ENCODE results near the gene AGMAT.
"Not testable (repeated sequence)": the region's sequence is repeated elsewhere in the genome, so short reads cannot be mapped to it uniquely, and the experiment has no call there.

Gene AGMAT

DNA sequence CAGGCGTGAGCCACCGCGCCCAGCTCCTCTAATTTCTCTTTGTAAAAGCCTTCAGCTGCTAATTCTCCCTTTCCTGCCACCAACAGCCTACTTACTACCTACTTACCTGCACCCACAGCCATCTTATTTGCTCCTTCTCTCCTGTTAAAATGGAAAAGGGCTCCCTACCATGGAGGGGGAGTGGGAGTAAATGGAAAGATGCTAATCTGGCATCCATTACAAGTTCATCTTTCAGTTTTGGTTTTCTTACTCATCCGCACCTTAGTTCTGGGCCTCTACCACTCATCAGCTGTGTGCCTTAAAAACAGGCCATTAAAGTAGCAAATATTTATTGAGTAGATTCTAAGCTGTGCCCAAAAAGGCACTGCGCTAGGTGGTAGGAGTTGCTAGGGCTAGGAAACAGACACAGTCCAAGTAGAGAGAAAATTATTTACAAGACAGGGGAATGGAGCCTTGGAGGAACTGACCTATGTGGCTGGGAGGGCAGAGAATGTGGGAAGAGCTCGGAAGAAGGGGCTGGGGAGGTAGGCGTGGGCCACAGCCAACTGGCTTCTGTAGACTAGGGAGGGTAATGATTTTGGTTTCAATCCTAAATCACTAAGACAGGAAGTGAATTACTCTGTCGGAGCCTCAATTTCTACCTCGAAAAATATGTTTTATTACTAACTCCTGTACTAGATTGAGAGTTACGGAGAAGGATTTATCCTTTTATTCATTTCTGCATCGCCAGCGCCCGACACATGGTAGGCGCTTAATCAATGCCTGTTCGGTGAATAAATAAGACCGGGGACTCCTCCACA is 31.7 kb upstream of the AGMAT start:
- peak in 1 of 58 donors; percentile 25 for DNase-seq

DNA sequence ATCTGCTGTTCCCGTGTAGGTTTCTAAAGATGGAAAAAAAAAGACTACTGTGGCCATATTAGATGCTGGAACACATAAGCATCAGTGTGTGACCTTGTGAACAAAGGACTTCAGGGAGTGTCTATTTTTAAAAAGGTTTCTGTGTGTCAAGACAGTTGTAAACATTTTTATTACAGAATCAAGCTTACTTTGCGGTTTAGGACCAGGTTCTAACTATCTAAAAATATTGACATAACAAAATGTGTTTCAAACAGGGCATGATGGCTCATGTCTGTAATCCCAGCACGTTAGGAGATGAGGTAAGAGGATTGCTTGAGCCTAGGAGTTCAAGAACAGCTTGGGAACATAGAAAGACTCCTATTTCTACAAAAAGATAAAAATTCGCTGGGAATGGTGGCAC is 25.3 kb upstream of the AGMAT start:
- no peak for DNase-seq

- DNase-seq = no peak
Measured at GRCh38 chr1:15609631-15610030, 24.8 kb upstream of the AGMAT start.

DNA sequence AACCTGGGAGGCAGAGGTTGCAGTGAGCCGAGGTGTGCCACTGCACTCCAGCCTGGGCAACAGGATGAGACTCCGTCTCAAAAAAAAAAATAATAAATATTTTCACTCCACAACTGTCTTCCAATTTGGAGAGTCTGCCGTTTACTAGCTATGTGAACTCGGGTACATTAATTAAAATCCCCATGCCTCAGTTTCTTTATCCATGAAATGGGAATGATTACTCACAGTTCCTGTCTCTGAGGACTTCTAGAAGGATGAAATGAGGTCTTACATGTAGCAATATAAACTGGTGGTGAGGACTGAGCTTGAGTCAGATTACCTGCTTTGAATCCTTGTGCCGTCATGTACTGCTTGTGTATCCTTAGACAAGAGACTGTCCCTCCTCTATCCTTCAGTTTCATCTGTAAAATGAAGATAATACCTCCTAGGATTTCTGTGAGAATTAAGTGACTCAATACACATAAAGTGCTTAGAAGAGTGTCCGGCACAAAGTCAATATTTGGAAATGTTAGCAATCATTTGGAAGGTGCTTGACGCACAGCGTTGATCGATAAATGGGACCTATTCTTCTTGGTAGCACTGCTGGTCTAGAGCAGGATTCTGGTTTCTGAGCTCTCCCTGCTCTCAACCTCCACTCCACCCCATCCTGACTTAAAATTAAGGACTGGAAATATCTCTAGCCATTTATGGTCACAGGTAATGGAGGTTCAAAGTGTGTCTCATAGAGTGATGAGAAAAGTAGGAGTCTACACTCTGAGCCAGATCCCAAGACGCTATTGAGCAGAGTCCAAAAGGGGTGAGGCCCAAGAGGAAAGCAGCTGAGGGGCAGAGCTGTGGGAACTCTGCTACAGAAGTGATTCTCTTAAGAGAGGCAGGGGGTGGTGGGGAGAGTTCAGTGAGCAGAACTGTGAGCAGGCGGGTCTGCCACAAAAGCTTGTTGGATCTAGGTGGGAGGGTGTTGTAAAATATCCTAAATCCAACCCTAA is 20.8 kb upstream of the AGMAT start:
- DNase-seq = no peak

DNA sequence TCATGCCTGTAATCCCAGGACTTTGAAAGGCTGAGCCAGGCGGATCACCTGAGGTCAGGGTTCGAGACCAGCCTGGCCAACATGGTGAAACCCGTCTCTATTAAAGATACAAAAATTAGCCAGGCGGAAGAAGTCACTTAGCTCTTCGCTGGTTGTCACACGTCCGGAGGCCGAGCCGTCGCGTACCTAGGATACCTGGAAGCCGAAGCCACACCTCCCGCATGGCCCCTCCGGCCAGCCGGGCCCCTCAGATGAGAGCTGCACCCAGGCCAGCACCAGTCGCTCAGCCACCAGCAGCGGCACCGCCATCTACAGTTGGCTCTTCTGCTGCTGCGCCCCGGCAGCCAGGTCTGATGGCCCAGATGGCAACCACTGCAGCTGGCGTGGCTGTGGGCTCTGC is 19.5 kb upstream of the AGMAT start:
- not testable (repeated sequence) for DNase-seq

GRCh38 chr1:15603966-15604282 is 19.1 kb upstream of the AGMAT start:
- not testable (repeated sequence) for DNase-seq

DNA sequence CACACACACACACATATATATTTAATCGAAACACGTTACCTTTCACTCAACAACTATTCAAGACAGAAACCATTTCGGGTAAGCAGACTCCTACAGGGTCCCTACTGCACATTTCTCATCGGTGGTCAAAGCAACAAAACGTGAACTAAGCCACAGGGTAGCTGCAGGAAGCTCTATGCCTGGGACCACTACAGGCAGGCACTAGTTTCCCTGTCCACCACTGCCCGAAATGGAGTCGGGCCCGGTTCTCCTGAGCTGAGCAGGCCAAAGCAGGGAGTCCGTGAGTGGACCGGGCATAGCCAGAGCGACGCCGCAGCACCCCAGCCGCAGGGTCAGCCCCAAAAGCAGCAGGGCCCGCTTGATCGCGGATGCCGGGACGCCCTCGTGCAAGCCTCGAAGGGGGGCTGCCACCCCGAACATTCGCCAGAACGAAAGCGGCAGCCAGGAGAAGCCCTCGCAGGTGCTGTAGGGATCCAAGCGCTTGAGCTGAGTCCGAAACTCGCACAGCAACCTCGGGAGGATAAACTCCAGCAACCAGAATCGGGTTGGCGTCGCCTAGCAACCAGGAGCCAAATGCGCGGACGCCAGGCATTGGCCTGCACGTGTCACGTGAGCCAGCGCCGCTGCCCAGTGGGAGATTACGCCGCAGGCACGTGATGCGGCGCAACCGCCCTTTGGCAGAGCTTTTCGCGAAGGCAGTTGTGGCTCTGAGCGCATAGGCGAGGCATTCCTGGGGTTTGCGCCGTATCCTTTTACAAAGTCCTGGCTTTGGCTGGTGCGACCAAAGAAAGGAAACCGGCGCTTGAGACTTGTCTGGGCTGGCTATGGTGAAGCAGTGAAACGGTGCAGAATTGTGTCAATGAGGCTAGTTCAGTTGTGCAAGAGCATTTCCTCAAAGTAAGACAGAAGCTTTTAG is 18.5 kb upstream of the AGMAT start:
- DNase-seq = peak; percentile 87 to 98 (median 94)

- no peak for DNase-seq
Measured at GRCh38 chr1:15598436-15598835, 13.6 kb upstream of the AGMAT start.

GRCh38 chr1:15595809-15596617 is 11.2 kb upstream of the AGMAT start:
- DNase-seq = no peak

GRCh38 chr1:15592285-15592684 is 7.4 kb upstream of the AGMAT start:
- no peak for DNase-seq

DNA sequence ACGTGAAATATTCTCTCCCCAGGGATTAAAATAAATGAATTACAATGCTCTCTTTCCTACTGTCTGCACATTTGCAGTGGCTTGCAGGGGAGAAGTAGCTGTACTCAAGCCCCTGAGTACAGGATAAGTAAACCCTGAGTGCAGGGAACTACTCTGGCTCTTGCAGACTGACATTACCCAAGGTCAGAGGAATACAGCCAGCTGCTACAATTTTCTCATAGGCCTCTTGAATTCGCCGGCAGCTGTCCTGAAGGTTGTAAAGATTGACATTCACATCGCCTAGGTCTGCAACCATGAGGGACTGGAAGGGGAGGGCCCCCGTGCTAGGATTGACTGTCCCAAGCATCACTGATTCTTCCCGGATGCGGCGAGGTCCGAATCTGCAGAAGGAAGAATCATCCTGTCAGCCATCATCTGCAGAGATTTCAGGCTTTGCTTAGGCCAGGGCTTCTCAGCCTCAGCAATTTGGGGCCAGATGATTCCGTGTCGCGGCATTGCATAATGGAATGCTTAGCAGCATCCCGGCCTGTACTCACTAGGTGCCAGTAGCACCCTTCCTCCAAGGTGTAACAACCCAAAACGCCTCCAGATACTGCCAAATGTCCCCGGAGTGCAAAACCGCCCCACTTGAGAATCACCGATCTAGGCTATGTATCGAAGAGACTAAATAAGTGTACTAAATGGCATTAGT is 1.7 kb downstream of the AGMAT start:
- DNase-seq = no peak

GRCh38 chr1:15579683-15580047 is 5.2 kb downstream of the AGMAT start:
- DNase-seq = no peak

GRCh38 chr1:15578921-15579682 is 5.7 kb downstream of the AGMAT start:
- peak in 23 of 58 donors; percentile 10 to 73 (median 42) for DNase-seq

GRCh38 chr1:15577691-15578090 is 7.2 kb downstream of the AGMAT start:
- peak in 3 of 58 donors; percentile 10 to 13 (median 13) for DNase-seq

DNA sequence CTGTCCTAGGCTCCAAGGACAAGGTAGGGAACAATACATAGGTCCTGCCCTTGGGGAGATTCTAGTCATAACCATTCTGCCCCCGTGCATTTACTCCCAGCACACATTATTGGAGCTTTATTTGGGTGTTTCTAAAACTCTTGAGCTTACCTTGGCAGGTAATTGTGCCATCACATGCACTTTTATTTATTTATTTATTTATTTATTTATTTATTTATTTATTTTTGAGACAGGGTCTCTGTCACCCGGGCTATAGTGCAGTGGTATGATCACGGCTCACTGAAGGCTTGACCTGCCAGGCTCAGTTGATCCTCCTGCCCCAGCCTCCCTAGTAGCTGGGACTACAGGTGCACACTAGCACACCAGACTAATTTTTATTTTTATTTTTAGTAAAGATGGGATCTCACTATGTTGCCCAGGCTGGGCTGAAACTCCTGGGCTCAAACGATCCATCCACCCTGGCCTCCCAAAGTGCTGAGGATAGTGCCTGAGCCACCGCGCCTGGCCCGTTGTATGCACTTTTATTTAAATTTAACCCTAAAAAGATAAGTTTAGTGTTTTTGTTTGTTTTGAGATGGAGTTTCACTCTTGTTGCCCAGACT is 9.2 kb downstream of the AGMAT start:
- no peak for DNase-seq

DNA sequence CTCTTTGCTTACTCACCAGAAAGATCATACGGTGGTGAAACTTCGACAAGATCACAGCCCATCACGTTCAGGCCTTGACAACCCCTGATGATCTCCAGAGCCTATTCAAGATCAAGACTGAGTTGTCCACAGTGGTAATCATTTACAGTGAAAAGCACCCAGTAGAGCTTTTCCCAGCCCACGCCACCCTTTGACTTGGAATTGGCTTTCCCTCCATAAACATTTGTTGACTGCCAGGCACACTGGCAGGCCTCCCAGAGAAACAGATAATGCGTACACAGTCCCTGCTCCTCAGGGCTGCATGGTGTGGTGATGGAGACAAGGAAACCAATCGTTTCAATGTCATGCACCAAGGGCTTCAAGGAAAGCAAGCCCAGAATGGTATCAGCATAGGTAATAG is 10.1 kb downstream of the AGMAT start:
- DNase-seq = peak in 12 of 58 donors; percentile 3 to 33 (median 15)

DNA sequence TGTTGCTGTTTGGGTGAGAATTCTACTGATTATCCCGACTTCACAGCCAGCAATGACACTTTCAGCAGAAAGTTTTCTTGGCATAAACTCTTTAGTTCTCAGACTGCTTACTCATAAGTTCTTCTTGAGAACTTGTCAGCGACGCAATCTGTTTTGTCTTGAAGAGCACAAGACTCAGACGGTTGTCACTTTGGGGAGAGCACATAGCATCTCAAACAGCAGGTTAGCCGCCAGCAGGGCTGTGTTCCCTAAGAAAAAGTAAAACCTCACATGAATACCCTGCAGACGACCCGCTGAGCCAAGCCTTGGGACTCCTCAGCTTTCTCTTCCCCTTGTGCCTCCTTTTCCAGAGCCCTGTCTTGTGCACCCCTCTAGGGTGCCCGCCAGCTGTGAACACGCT is 11.4 kb downstream of the AGMAT start:
- peak in 15 of 58 donors; percentile 11 to 32 (median 21) for DNase-seq

DNA sequence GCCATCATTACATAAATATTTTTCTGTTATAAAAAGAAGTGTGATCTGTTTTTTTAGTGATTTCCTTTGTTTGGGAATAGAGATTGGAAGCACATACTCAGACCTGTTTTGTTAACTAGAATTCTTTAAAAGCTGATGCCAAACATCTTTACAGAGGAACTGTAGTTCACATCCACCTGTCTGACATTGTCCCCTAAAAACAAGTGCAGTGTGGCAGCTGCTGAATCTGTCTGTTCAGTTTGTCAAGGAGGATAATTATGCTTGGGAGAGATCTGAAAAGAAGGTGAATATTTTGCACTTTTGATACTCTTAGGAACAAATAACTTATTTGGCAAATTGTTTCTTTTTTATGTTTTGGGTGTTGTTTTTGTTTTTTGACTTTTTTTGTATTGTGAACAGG is 13.6 kb downstream of the AGMAT start:
- no peak for DNase-seq

GRCh38 chr1:15570861-15571260 is 14.0 kb downstream of the AGMAT start:
- DNase-seq = no peak

Measured in anterior cingulate cortex (tissue), 58 donors.